T-cell (primary cell): Measurements from ENCODE around the gene ARHGAP24. TPM values are rescaled to one million over a fixed set of nuclear protein-coding genes. Genes with fewer than 3 reads are reported as not detected.
A peak's percentile ranks its signal among the peaks of the same experiment; 100 is the strongest.

Experiments
- ATAC-seq, 4 experiments: fragments of 200-7000 bp in 3 of 4; fragments of 150-1000 bp in 1 of 4; cut with Tn5 transposase; replicated peaks in 1 of 4; 1 replicate in 3 of 4; 2 replicates in 1 of 4; pipeline ENCODE4 v1.10.0; 2021; ENCODE audit warnings: moderate library complexity in 3 of 4, mild to moderate bottlenecking in 2 of 4, moderate number of reproducible peaks in 1 of 4
- CTCF ChIA-PET, 2 donors: fragments of 300-600 bp; sonication (Branson Sonifier 250); formaldehyde crosslinking; loops; one replicate each; lab custom pipeline; 2022; ENCODE audit warnings: antibody characterized with exemption in 2 of 2; lab: Charles Lee
- POLR2A ChIA-PET, 2 donors: fragments of 300-600 bp; sonication (Branson Sonifier 250); formaldehyde crosslinking; loops; one replicate each; lab custom pipeline; 2022; ENCODE audit warnings: antibody characterized with exemption in 2 of 2; lab: Charles Lee
- DNase-seq, 35 experiments: peaks; one replicate each; pipeline versions ENCODE4 v3.0.0 to v3.0.0-alpha.2; 2013 to 2023
- H3K27ac ChIP-seq: one replicate; pipeline ENCODE4 v1.5.1; 2013; ENCODE audit warnings: low read length
- H3K27me3 ChIP-seq, 2 experiments: replicated peaks in 1 of 2; 1 replicate in 1 of 2; 2 replicates in 1 of 2; pipeline versions ENCODE4 v1.6.1 to v1.7.0; 2013; ENCODE audit warnings: low read length in 1 of 2, mixed read lengths in 1 of 2; ENCODE audit not compliant: control insufficient read depth in 2 of 2, insufficient read depth in 2 of 2; ENCODE audit errors: extremely low read depth in 1 of 2
- H3K36me3 ChIP-seq, 2 donors: 1 replicate in 1 of 2; 2 replicates in 1 of 2; pipeline versions ENCODE4 v1.6.1 to v1.7.0; 2013; ENCODE audit warnings: low read length in 1 of 2; ENCODE audit not compliant: control insufficient read depth in 2 of 2, insufficient read depth in 1 of 2; ENCODE audit errors: extremely low read depth in 1 of 2
- H3K4me1 ChIP-seq, 2 experiments: 1 replicate in 1 of 2; 2 replicates in 1 of 2; pipeline versions ENCODE4 v1.6.1 to v1.7.0; 2013; ENCODE audit warnings: low read length in 2 of 2, mixed read lengths in 1 of 2; ENCODE audit not compliant: insufficient read depth in 2 of 2, control insufficient read depth in 1 of 2; ENCODE audit errors: extremely low read depth in 1 of 2
- H3K4me3 ChIP-seq, 2 donors: 1 replicate in 1 of 2; 2 replicates in 1 of 2; pipeline versions ENCODE4 v1.5.1 to v1.7.0; 2013; ENCODE audit warnings: mild to moderate bottlenecking in 2 of 2, low read length in 1 of 2, moderate library complexity in 1 of 2; ENCODE audit not compliant: control insufficient read depth in 1 of 2; ENCODE audit errors: extremely low read depth in 1 of 2
- H3K9me3 ChIP-seq: 2 replicates; pipeline ENCODE4 v1.7.0; 2013
- H3K27ac Mint-ChIP-seq, 2 donors: one replicate each; pipeline ENCODE4 v1.8.0; 2020 to 2021; ENCODE audit warnings: mild to moderate bottlenecking in 2 of 2, mixed read lengths in 2 of 2
- H3K27me3 Mint-ChIP-seq, 2 donors: one replicate each; pipeline ENCODE4 v1.8.0; 2021 to 2022; ENCODE audit warnings: mixed read lengths in 2 of 2
- H3K36me3 Mint-ChIP-seq: one replicate; pipeline ENCODE4 v1.8.0; 2021; ENCODE audit warnings: mixed read lengths
- H3K4me1 Mint-ChIP-seq, 3 donors: one replicate each; pipeline ENCODE4 v1.8.0; 2020 to 2022; ENCODE audit warnings: mixed read lengths in 3 of 3, mild to moderate bottlenecking in 1 of 3
- H3K4me3 Mint-ChIP-seq, 3 donors: one replicate each; pipeline ENCODE4 v1.8.0; 2020 to 2022; ENCODE audit warnings: mild to moderate bottlenecking in 3 of 3, mixed read lengths in 3 of 3, moderate library complexity in 3 of 3
- H3K9me3 Mint-ChIP-seq, 3 donors: one replicate each; pipeline ENCODE4 v1.8.0; 2020 to 2022; ENCODE audit warnings: mixed read lengths in 3 of 3
- WGBS: methylation state at CpG from one replicate; pipeline ENCODE4 v1.1.5; 2013; ENCODE audit warnings: missing lambda C conversion rate; ENCODE audit not compliant: insufficient coverage; 5-methylcytosine and 5-hydroxymethylcytosine counted together
- total RNA-seq, 35 experiments: library from RNA in 6 of 35; stranded (reverse) in 6 of 35; fragments of 120-200 nt in 1 of 35; gene quantifications; one replicate each; pipeline versions ENCODE4 v1.2.1 to v1.2.4 and lab custom pipeline; 2013 to 2026

ARHGAP24 gene
- total RNA-seq, result 1 to 10 TPM in 4 of 5 donors, under 1 TPM in 1; 0.45 to 2.7 (median 1.8) TPM
- total RNA-seq (2013), result 3.1 TPM
- 0 to 4.6 (median 0.14) reads per million in 29 experiments for total RNA-seq (lab: John Stamatoyannopoulos, UW)

DNA sequence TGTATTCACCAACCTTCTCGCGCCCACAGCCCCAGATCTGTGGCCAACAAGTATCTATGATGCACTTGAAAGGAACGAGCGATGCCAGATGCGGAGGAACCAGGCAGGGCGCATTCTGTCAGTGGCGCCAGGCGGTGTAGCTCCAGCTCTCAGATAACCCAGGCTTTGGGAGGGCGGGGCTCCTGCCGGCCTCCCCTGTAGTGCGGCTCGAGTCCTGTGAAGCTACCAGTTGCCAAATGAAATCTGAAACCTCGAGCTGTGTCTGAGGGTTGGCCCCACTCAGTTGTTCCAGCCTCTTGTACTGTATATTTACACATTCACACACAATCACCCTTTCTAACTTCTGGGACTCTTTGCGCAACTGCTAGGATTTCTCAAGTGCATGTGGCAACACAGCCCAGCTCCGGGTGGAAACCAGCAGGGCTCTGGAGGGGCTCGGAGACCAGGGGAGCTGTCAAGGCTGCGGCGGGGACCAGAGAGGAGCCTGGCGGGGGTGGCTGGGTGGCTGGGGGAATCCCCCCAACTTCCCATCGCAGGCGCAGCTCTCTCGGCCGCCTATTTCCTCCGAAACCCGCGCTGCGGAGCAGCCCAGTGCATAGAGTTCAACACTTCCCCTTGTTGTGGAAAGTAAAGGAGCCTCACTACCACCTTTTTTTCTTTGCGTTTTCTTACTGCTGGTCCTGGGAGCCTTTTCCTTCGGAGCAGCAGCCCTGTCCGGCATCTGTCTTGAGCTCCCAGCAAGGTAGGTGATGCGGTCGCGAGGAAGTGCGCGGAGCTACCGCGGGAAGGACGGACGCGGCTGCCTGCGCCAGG is at the start of gene ARHGAP24:
TSS of gene ARHGAP24 (plus strand) at position 333 of the 813 bp plus-strand sequence.
- ChIA-PET POLR2A (no interaction called here), CTCF (no interaction called here)
- Mint-ChIP-seq H3K36me3 (no peaks in the 10 kb centered on the region), H3K27ac (peak within 1 kb of the TSS in 1 of 2 donors; percentile 57), H3K4me1 (peaks cover 0 to 2% (median 0%) of the 10 kb centered on the region in 3 donors), H3K9me3 (no peaks in the 10 kb centered on the region), H3K4me3 (peak within 1 kb of the TSS in 1 of 3 donors; percentile 39), H3K27me3 (peaks cover 14 to 15% of the 10 kb centered on the region in 2 donors)
- WGBS, result 4% methylated on average over 16 of the region's 41 CpGs
- H3K27ac ChIP-seq, result no peak within 1 kb of the TSS
- H3K27me3 ChIP-seq, result peaks cover 0 to 8% of the 10 kb centered on the region in 2 experiments
- H3K9me3 ChIP-seq, result no peaks in the 10 kb centered on the region
- peak within 1 kb of the TSS in 1 of 2 donors; percentile 40 for H3K4me3 ChIP-seq
- peak in 3 of 4 experiments; percentile 19 to 39 (median 30) for ATAC-seq
- DNase-seq, result peak in 7 of 35 experiments; percentile 0 to 48 (median 5)
- no peaks in the 10 kb centered on the region for H3K4me1 ChIP-seq
- H3K36me3 ChIP-seq, result no peaks in the 10 kb centered on the region

DNA sequence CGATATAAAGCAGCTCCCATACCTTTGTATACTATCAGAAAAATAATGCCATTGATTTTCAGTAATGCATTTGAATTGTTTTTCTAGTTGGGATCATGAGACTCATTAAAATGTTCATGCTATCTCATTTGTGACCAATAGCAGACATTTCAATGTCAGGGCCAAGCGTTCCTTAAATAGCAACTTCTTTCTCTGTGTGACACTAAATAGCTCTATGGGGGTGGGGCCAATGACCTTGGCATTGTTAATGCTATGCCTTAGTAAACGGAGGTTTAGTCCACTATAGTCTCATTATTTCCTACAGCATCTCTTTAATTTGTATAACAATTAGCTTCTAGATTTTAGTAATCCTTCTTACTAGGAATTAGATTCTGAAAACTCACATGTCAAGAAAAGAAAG is 48.6 kb upstream of the ARHGAP24 start:
- no peak for ATAC-seq
- no peaks in the 10 kb centered on the region for H3K27me3 Mint-ChIP-seq
- no CpG with 5 or more reads among the region's 3 CpGs for WGBS

GRCh38 chr4:85427123-85427522 is 47.8 kb upstream of the ARHGAP24 start:
- peaks cover 0 to 6% (median 5%) of the 10 kb centered on the region in 3 donors for H3K9me3 Mint-ChIP-seq
- CTCF ChIA-PET, result no interaction called here
- H3K27me3 Mint-ChIP-seq, result no peaks in the 10 kb centered on the region
- ATAC-seq (no peak), DNase-seq (no peak)
- H3K4me3 Mint-ChIP-seq, result no peak overlapping the region
- Histone ChIP-seq H3K27me3 (no peaks in the 10 kb centered on the region), H3K4me3 (no peak overlapping the region), H3K27ac (no peak overlapping the region), H3K9me3 (no peaks in the 10 kb centered on the region), H3K36me3 (no peaks in the 10 kb centered on the region), H3K4me1 (no peaks in the 10 kb centered on the region)
- no CpG with 5 or more reads among the region's 1 CpG for WGBS
- H3K4me1 Mint-ChIP-seq, result no peaks in the 10 kb centered on the region
- H3K27ac Mint-ChIP-seq, result no peak overlapping the region
- H3K36me3 Mint-ChIP-seq, result no peaks in the 10 kb centered on the region
- POLR2A ChIA-PET, result no interaction called here

More for the DNA sequence above, 48.6 kb upstream of the ARHGAP24 start:
- no peak overlapping the region for H3K27ac ChIP-seq
- ChIA-PET POLR2A (no interaction called here), CTCF (no interaction called here)
- no peak for DNase-seq
- Mint-ChIP-seq H3K4me1 (no peaks in the 10 kb centered on the region), H3K36me3 (no peaks in the 10 kb centered on the region), H3K4me3 (no peak overlapping the region), H3K27ac (no peak overlapping the region), H3K9me3 (peaks cover 0 to 6% (median 5%) of the 10 kb centered on the region in 3 donors)
- H3K4me3 ChIP-seq, result no peak overlapping the region
- H3K27me3 ChIP-seq, result no peaks in the 10 kb centered on the region
- H3K9me3 ChIP-seq, result no peaks in the 10 kb centered on the region
- no peaks in the 10 kb centered on the region for H3K36me3 ChIP-seq
- no peaks in the 10 kb centered on the region for H3K4me1 ChIP-seq

DNA sequence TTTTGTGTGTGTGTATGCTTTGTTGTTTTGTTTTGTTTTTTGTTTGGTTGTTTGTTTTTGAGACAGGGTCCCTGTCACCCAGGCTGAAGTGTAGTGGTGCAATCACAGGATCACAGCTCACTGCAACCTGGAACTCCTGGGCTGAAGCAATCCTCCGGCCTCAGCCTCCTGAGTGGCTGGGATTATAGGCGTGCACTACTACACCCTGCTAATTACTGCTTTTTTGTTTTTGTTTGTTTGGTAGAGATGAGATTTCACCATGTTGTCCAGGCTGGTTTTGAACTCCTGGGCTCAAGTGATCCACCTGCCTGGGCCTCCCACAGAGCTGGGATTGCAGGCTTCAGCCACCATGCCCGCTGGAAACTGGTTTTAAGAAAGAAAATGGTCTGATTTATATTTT is 44.7 kb upstream of the ARHGAP24 start:
- Histone ChIP-seq H3K9me3 (no peaks in the 10 kb centered on the region), H3K27me3 (no peaks in the 10 kb centered on the region), H3K4me3 (no peak overlapping the region), H3K27ac (no peak overlapping the region), H3K4me1 (no peaks in the 10 kb centered on the region), H3K36me3 (no peaks in the 10 kb centered on the region)
- ATAC-seq, result no peak
- H3K9me3 Mint-ChIP-seq, result peaks cover 4 to 9% (median 5%) of the 10 kb centered on the region in 3 donors
- DNase-seq, result no peak
- H3K27me3 Mint-ChIP-seq, result no peaks in the 10 kb centered on the region
- H3K4me1 Mint-ChIP-seq, result no peaks in the 10 kb centered on the region
- H3K36me3 Mint-ChIP-seq, result no peaks in the 10 kb centered on the region
- CTCF ChIA-PET, result no interaction called here
- POLR2A ChIA-PET, result no interaction called here
- no CpG with 5 or more reads among the region's 3 CpGs for WGBS
- no peak overlapping the region for H3K4me3 Mint-ChIP-seq
- no peak overlapping the region for H3K27ac Mint-ChIP-seq

DNA sequence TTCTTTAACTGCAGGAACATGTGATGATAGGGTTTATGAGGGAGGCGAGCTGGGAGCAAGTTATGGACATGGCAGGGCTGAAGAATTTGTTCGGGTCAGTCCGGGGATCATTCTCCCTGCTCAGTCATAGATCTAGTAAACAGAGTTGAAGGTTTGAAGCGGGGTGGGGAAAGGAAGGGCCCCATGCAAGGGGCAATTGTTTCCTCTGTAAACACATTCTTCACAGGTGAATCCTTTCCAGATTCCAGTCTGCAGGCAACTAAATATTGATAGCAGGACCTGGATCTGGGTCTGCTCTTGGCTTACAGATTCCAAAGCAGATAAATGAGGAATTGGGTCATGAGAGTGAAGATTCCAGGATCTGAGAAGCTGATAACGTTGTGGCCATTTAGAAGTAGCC is 44.3 kb upstream of the ARHGAP24 start:
- ChIA-PET CTCF (no interaction called here), POLR2A (no interaction called here)
- Mint-ChIP-seq H3K9me3 (peaks cover 4 to 9% (median 4%) of the 10 kb centered on the region in 3 donors), H3K36me3 (no peaks in the 10 kb centered on the region), H3K27me3 (no peaks in the 10 kb centered on the region), H3K4me1 (no peaks in the 10 kb centered on the region), H3K27ac (no peak overlapping the region), H3K4me3 (no peak overlapping the region)
- no peaks in the 10 kb centered on the region for H3K4me1 ChIP-seq
- WGBS, result 80% methylated on average over 2 of the region's 5 CpGs
- H3K4me3 ChIP-seq, result no peak overlapping the region
- ATAC-seq (no peak), DNase-seq (no peak)
- no peaks in the 10 kb centered on the region for H3K27me3 ChIP-seq
- H3K36me3 ChIP-seq, result no peaks in the 10 kb centered on the region
- no peaks in the 10 kb centered on the region for H3K9me3 ChIP-seq
- H3K27ac ChIP-seq, result no peak overlapping the region

- Mint-ChIP-seq H3K36me3 (no peaks in the 10 kb centered on the region), H3K9me3 (peaks cover 2 to 9% (median 4%) of the 10 kb centered on the region in 3 donors), H3K4me3 (no peak overlapping the region), H3K27ac (no peak overlapping the region), H3K27me3 (no peaks in the 10 kb centered on the region), H3K4me1 (no peaks in the 10 kb centered on the region)
- H3K9me3 ChIP-seq, result no peaks in the 10 kb centered on the region
- no peak overlapping the region for H3K4me3 ChIP-seq
- H3K27ac ChIP-seq, result no peak overlapping the region
- H3K4me1 ChIP-seq, result no peaks in the 10 kb centered on the region
- POLR2A ChIA-PET, result no interaction called here
- CTCF ChIA-PET, result no interaction called here
- H3K27me3 ChIP-seq, result no peaks in the 10 kb centered on the region
- no peak for DNase-seq
- WGBS, result no CpG with 5 or more reads among the region's 3 CpGs
- no peaks in the 10 kb centered on the region for H3K36me3 ChIP-seq
- no peak for ATAC-seq
Observed at GRCh38 chr4:85431156-85431555, 43.8 kb upstream of the ARHGAP24 start.
